ENCODE results near the gene CEP85.

CEP85 gene

GRCh38 chr1:26317612-26318337 is 83.8 kb downstream of the CEP85 start, which contains the start of gene CD52:
CD52 (plus strand) TSS chr1:26317958; CDS start chr1:26318018, 60 bp downstream.
- DNase-seq = no peak

GRCh38 chr1:26318338-26319064 is 84.5 kb downstream of the CEP85 start:
- DNase-seq = no peak

- DNase-seq = no peak
Observed at GRCh38 chr1:26320896-26321295, 86.9 kb downstream of the CEP85 start.

GRCh38 chr1:26321315-26322041 is 87.5 kb downstream of the CEP85 start:
- DNase-seq = peak; percentile 53

GRCh38 chr1:26322042-26322331 is 88.0 kb downstream of the CEP85 start:
- no peak for DNase-seq

GRCh38 chr1:26323382-26323781 is 89.4 kb downstream of the CEP85 start:
- DNase-seq = no peak

GRCh38 chr1:26324550-26324949 is 90.5 kb downstream of the CEP85 start:
- DNase-seq = no peak

- no peak for DNase-seq
Observed at GRCh38 chr1:26327956-26328362, 94.0 kb downstream of the CEP85 start.
